GM19239 (cell line): Measurements from ENCODE around the gene BRD8.
"Not testable (repeated sequence)": the region's sequence is repeated elsewhere in the genome, so short reads cannot be mapped to it uniquely, and the experiment has no call there.

Source experiments
- DNase-seq: peaks from one replicate; pipeline ENCODE4 v3.0.0; 2011; ENCODE audit warnings: low spot score; ENCODE audit not compliant: insufficient read length
- FAIRE-seq: peaks from 2 replicates; lab custom pipeline; 2011; peaks lifted over from hg19 to GRCh38; lab: Jason Lieb, UNC

The BRD8 gene

GRCh38 chr5:138178516-138179276, at the start of gene BRD8, which contains the start of gene KIF20A:
BRD8 (minus strand) TSS chr5:138178630; CDS start chr5:138178614, 16 bp downstream.
KIF20A (plus strand) TSS chr5:138179112; CDS start chr5:138179681, 569 bp downstream.
- FAIRE-seq, result peak; percentile 96

DNA sequence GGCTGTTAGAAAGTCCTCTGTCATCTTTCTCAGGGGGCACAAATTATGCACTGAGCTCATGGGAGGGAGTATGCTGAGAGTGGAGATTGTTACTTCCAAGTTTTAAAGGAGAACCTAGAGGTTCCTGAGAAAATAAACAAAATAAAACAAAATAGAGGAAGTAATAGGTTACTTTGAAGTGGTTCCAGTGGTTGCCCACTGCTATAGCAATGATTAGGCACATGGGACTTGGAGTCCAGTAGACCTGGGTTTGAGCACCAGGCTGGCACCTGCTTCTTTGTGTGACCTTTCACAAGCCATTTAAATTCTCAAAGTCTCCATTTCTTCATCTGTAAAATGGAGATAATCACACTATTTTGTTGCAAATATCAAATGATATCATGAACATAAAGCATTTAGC, 48.5 kb upstream of the BRD8 start:
- FAIRE-seq, result no peak
- DNase-seq, result no peak

More at GRCh38 chr5:138178516-138179276, at the start of gene BRD8, which contains the start of gene KIF20A:
- DNase-seq, result peak; percentile 74

DNA sequence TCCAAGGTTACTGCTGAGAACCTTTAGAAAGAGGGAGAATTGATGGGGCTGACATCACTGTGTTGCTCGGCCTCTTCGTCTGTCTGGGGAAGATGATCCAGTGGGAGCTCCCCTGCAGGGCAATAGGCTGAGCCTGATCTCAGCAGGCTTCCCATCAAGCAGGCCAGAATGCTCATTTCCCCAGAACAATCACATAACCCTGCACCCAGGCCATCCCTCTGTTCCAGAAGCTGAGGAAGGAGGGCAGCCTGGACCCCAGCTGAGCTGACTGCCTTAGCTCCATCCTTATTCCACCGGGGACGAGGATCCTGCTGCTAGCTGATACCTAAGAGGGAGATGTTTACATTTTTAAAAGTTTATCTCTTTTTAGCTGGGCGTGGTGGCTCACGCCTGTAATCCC, 46.3 kb upstream of the BRD8 start:
- FAIRE-seq (no peak), DNase-seq (no peak)

DNA sequence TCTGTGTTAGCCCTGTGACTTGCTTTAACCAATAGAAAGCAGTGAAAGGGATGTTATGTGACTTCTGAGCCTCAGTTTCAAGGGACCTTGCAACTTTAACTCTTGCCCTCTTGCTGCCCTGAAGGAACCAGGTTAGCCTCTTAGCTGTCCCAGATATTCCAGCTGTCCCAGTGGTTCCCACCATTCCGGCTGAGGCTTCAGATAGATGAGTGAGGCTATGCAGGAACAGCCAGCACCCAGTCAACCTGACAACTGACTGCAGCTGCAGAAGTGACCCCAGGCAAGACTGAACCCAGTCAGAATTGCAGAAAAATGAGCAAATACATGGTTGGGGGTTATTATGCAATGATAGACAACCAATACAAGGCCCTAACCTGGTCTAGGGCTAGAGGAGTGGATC, 45.1 kb upstream of the BRD8 start:
- FAIRE-seq (no peak), DNase-seq (no peak)

DNA sequence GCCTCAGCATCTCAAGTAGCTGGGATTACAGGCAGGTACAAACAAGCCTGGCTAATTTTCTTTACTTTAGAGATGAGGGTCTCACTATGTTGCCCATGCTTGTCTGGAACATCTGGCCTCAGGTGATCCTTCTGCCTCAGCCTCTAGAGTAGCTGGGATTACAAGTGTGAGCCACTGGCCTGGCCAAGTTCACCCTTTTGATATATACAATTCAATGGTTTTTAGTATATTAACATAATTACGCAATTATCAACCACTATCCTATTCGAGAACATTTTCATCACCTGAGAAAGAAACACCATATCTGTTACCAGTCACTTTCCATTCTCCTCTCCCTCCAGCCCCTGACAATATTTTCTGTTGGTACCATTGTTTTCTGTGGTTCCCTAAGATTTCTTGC, 38.4 kb upstream of the BRD8 start:
- DNase-seq (no peak), FAIRE-seq (no peak)

DNA sequence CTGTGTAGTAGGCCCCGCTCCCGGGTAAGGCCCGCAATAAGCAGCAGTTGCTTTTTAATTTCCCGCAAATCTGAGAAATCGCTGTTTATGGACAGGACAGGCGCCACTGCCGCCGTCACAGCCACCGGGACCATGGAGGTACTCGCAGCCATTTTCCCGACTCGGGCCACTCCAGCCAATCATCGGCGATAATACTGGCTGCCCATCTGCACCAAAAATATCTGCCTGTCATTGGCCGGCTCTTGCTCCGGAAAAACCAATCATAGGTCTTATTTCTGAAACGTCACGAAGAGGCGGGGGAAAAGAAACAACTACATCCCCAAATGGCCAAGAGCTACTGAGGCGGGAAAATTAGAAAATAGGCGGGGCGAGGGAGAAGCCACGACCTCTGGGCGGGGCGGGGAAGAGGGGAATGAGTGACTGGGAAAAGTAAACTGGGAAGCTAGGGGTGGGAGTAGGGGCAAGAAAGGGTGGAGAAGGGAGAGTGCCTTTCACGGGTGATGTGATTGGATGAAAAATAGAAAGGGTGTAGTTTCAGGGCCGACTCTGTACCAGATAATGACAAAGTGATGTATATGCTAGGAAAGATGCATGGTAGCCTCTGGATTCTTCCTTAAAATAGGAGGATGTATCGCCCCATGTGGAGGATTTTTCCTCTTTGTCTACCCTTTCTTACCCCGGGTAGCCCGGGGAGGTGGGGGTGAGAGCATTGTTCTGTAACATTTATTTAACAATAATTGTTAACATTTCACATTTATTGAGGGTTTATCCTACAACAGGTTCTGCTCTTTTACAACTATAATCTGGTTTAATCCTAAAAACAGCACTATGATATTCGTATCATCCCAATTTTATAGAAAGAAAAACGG, 35.0 kb upstream of the BRD8 start, which contains the start of gene CDC23:
Gene CDC23 (minus strand): TSS at position 163 of the 869 bp plus-strand sequence. CDS start 11 bp downstream, at position 152.
- FAIRE-seq, result peak; percentile 100
- peak; percentile 95 for DNase-seq

DNA sequence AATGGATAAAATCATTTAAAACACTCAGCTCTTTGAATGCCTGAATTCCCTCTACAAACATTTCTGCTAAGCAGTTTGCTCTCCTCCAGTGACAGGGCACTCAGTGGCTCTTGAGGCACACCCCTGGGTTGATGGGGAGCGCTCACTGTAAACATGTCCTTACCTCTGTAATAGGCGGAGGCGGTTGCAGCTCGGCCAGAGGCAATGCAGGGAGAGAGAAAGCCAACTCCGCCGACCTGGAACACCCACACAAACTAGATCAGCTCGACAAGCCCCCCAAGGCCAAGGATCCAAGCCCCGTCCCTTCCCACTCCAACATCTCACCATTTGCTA, 34.4 kb upstream of the BRD8 start:
- DNase-seq, result no peak
- no peak for FAIRE-seq

- FAIRE-seq (no peak), DNase-seq (no peak)
Measured at GRCh38 chr5:138210985-138211384, 32.6 kb upstream of the BRD8 start.

DNA sequence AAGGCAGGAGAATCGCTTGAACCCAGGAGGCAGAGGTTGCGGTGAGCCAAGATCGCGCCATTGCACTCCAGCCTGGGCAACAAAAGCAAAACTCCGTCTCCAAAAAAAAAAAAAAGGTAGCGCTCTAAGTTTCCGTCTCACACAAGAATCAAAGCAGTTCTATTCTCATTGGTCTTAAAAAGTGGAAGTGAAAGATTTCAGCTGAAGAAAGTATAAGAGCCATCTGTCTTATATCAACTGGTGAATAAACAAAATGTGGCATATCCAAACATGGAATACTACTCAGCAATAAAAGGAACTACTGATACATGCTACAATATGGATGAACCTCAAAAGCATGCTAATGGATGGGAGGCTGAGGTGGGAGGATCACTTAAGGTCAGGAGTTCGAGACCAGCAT, 15.4 kb upstream of the BRD8 start:
- not testable (repeated sequence) for DNase-seq, FAIRE-seq

DNA sequence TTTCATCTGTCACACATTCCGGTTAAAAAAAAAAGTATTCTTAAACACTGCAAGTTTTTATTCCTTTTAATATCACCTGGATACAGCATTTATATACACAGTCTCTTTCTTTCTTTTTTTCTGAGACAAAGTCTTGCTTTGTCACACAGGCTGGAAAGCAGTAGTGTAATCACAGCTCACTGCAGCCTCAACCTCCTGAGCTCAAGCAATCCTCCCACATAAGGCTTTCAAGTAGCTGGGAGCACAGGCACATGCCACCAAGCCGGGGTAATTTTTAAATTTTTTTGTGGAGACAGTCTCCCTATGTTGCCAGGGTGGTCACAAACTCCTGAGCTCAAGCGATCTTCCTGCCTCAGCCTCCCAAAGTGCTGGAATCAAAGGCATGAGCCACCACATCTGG, 14.4 kb upstream of the BRD8 start:
- FAIRE-seq (no peak), DNase-seq (no peak)

GRCh38 chr5:138188626-138189025, 10.2 kb upstream of the BRD8 start:
- FAIRE-seq (no peak), DNase-seq (no peak)

DNA sequence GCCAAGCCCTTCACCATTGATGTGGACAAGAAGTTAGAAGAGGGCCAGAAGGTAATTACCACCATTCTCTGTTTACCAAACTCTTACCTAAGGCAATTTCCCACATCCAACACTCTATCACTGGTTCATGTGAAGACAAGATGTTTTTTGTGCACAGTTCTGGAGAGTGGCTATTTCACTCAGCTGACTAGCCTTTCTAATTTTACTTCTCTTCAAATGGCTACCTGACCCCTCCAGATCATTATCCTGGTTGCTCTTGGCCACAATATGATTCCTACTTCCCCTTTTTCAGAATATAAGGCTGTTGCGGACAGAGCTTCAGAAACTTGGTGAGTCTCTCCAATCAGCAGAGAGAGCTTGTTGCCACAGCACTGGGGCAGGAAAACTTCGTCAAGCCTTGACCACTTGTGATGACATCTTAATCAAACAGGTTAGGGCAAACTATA, 7.6 kb upstream of the BRD8 start:
- FAIRE-seq (no peak), DNase-seq (no peak)

DNA sequence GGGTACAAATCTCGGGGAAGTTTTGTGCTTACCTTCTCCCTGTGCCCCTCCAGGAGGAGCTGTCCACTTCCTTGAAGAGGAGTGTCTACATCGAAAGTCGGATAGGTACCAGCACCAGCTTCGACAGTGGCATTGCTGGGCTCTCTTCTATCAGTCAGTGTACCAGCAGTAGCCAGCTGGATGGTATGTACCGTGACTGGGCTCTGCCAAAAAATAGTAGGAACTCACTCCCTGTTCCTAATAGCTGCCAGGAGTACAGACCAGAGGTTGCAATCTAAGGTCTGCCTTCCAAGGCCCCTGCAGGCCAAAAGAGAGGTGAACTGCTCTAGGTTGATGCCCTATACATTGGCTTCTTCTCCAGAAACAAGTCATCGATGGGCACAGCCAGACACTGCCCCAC, 4.4 kb upstream of the BRD8 start:
- no peak for FAIRE-seq
- no peak for DNase-seq

- FAIRE-seq, result no peak
Measured at GRCh38 chr5:138180841-138181240, 2.4 kb upstream of the BRD8 start.

GRCh38 chr5:138180183-138180782, 1.9 kb upstream of the BRD8 start:
- FAIRE-seq (peak; percentile 54), DNase-seq (peak; percentile 12)

More at GRCh38 chr5:138180841-138181240, 2.4 kb upstream of the BRD8 start:
- no peak for DNase-seq

- no peak for FAIRE-seq
- DNase-seq, result no peak
Measured at GRCh38 chr5:138179277-138179857, 937 bp upstream of the BRD8 start.

DNA sequence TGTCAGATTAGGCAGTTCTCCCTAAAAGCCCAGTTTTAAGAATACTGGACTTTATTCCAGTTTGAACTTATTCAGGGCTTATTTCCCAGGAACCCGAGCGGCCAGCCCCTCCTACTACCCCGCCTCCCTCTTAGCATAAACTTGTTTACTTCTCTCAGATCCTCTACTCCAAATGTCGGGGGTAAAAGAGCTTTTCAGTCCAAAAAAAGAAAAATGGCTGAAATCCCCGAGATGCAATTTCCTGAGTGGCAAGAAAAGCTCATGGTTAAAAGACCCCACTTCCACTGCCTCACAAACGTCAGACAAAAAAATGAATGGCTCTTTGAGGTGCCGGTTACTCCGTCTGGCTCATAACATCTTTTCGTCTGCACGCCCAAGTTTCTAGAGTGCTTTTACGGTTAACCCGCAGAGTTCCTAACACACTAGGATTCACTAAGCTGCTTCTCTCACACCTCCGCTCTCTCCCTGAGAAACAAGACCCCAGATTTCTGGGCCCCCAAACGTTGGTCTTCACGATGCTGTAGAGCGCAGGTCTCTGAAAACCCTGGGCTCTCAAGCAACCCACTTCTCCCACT, 402 bp downstream of the BRD8 start:
- DNase-seq (no peak), FAIRE-seq (no peak)

GRCh38 chr5:138170299-138170698, 8.1 kb downstream of the BRD8 start:
- no peak for DNase-seq
- FAIRE-seq, result no peak

DNA sequence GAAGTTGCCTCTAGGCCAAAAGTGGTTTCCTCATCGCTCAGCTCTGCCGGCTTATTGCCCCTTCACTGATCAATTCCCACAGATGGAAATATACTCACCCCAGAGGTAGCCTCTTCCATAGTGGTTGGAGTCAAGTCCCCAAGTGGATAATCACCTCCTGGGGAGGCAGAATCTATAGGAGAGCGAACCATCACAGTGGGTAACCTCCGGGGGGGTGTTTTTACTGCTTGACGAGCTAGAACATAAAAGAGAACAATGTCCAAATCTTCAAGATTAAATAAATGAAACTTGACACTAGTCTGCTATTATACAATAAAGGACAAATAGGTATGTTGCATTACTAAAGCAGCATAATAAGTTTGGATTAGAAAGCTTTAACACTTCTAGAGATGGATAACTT, 9.3 kb downstream of the BRD8 start:
- FAIRE-seq (no peak), DNase-seq (no peak)

GRCh38 chr5:138163721-138164120, 14.7 kb downstream of the BRD8 start:
- DNase-seq, result no peak
- FAIRE-seq, result peak; percentile 21
